MM.1S (cell line): ENCODE data around the gene NLGN4Y.

Experiments used
- EZH2 ChIP-seq: fragments of 300-600 bp; sonication (generic); optimal IDR thresholded peaks from 2 replicates; pipeline ENCODE3; 2017; ENCODE audit warnings: low read depth, mild to moderate bottlenecking, antibody characterized with exemption, low read length, mixed read lengths
- EZH2phosphoT487 ChIP-seq: fragments of 300-600 bp; sonication (generic); IDR thresholded peaks from 2 replicates; pipeline ENCODE4 v1.6.1; 2018; ENCODE audit warnings: antibody characterized with exemption, low read length
- TF ChIP-seq, protein P1 (sequence below): fragments of 300-600 bp; sonication (generic); IDR thresholded peaks from 2 replicates; pipeline ENCODE4 v1.5.1; 2016; ENCODE audit warnings: antibody characterized with exemption, low read length, mixed read lengths

GRCh38 chrY:14793104-14793503 is 268.8 kb downstream of the NLGN4Y start:
- TF ChIP-seq EZH2 (no peak), EZH2phosphoT487 (no peak)
- TF ChIP-seq, protein P1, sequence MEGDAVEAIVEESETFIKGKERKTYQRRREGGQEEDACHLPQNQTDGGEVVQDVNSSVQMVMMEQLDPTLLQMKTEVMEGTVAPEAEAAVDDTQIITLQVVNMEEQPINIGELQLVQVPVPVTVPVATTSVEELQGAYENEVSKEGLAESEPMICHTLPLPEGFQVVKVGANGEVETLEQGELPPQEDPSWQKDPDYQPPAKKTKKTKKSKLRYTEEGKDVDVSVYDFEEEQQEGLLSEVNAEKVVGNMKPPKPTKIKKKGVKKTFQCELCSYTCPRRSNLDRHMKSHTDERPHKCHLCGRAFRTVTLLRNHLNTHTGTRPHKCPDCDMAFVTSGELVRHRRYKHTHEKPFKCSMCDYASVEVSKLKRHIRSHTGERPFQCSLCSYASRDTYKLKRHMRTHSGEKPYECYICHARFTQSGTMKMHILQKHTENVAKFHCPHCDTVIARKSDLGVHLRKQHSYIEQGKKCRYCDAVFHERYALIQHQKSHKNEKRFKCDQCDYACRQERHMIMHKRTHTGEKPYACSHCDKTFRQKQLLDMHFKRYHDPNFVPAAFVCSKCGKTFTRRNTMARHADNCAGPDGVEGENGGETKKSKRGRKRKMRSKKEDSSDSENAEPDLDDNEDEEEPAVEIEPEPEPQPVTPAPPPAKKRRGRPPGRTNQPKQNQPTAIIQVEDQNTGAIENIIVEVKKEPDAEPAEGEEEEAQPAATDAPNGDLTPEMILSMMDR: no peak
